ENCODE measurements around the gene BRAF.

DNA sequence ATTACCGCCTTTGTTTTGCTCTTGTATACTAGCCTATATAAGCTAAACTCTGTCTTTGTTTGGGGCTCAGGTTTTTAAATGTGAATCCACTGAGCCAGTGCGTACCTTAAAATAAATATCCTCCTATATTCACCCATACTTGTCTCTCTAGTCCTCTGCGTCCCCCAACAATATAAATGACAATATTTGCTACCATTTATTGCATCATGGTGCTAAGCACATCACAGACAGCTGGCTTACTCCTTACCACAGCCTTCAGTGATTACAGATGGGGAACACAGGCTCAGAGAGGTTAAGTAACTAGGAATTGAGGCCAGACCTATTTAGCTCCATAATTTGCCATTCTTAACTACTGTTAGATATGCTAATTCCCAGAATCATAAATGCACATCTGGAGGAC is 255.4 kb downstream of the BRAF start:
- TF ChIP-seq, protein P1, sequence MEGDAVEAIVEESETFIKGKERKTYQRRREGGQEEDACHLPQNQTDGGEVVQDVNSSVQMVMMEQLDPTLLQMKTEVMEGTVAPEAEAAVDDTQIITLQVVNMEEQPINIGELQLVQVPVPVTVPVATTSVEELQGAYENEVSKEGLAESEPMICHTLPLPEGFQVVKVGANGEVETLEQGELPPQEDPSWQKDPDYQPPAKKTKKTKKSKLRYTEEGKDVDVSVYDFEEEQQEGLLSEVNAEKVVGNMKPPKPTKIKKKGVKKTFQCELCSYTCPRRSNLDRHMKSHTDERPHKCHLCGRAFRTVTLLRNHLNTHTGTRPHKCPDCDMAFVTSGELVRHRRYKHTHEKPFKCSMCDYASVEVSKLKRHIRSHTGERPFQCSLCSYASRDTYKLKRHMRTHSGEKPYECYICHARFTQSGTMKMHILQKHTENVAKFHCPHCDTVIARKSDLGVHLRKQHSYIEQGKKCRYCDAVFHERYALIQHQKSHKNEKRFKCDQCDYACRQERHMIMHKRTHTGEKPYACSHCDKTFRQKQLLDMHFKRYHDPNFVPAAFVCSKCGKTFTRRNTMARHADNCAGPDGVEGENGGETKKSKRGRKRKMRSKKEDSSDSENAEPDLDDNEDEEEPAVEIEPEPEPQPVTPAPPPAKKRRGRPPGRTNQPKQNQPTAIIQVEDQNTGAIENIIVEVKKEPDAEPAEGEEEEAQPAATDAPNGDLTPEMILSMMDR (IDR thresholded peaks at IDR 0.05) = no peak
- TF ChIP-seq EP300 (IDR thresholded peaks at IDR 0.05) (no peak), POLR2A (IDR thresholded peaks at IDR 0.05) (no peak)

All from suprapubic skin (tissue), 3 donors.